BE2C (cell line): Measurements from ENCODE around the gene LRP1.

Experiments
- DNase-seq: peaks from one replicate; pipeline ENCODE4 v3.0.0-alpha.2; 2020
- H3K27me3 ChIP-seq: fragments of 250-450 bp; sonication (Bioruptor Pico); 2 replicates; pipeline ENCODE4 v1.5.1; 2020; ENCODE audit warnings: mild to moderate bottlenecking
- H3K36me3 ChIP-seq: fragments of 250-450 bp; sonication (Bioruptor Pico); 2 replicates; pipeline ENCODE4 v1.5.1; 2020; ENCODE audit warnings: mild to moderate bottlenecking
- H3K4me1 ChIP-seq: fragments of 250-450 bp; sonication (Bioruptor Pico); 2 replicates; pipeline ENCODE4 v1.5.1; 2020
- H3K4me3 ChIP-seq: 2 replicates; pipeline ENCODE4 v1.5.1; 2011; ENCODE audit warnings: low read depth, low read length
- H3K9me3 ChIP-seq: fragments of 250-450 bp; sonication (Bioruptor Pico); 2 replicates; pipeline ENCODE4 v1.5.1; 2020
- TF ChIP-seq, protein P1 (sequence below): IDR thresholded peaks from 2 replicates; pipeline ENCODE4 v1.5.1; 2012; ENCODE audit warnings: mild to moderate bottlenecking, low read depth, low read length

The LRP1 gene

DNA sequence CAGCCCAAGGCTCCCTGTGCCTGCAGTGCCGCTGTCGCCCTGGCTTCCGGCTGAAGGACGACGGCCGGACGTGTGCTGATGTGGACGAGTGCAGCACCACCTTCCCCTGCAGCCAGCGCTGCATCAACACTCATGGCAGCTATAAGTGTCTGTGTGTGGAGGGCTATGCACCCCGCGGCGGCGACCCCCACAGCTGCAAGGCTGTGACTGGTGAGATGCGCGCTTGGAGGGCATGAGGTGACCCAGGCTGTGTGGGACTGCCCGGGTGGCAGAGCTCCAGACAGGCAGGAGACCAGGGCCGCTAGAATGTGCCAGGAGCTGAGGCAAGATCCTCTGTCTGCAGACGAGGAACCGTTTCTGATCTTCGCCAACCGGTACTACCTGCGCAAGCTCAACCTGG, 68.7 kb downstream of the LRP1 start:
- Histone ChIP-seq H3K36me3 (no peaks in the 10 kb centered on the region), H3K9me3 (no peaks in the 10 kb centered on the region), H3K4me3 (no peak overlapping the region), H3K4me1 (no peaks in the 10 kb centered on the region), H3K27me3 (no peaks in the 10 kb centered on the region)
- DNase-seq, result no peak
- TF ChIP-seq, protein P1, sequence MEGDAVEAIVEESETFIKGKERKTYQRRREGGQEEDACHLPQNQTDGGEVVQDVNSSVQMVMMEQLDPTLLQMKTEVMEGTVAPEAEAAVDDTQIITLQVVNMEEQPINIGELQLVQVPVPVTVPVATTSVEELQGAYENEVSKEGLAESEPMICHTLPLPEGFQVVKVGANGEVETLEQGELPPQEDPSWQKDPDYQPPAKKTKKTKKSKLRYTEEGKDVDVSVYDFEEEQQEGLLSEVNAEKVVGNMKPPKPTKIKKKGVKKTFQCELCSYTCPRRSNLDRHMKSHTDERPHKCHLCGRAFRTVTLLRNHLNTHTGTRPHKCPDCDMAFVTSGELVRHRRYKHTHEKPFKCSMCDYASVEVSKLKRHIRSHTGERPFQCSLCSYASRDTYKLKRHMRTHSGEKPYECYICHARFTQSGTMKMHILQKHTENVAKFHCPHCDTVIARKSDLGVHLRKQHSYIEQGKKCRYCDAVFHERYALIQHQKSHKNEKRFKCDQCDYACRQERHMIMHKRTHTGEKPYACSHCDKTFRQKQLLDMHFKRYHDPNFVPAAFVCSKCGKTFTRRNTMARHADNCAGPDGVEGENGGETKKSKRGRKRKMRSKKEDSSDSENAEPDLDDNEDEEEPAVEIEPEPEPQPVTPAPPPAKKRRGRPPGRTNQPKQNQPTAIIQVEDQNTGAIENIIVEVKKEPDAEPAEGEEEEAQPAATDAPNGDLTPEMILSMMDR, result no peak

DNA sequence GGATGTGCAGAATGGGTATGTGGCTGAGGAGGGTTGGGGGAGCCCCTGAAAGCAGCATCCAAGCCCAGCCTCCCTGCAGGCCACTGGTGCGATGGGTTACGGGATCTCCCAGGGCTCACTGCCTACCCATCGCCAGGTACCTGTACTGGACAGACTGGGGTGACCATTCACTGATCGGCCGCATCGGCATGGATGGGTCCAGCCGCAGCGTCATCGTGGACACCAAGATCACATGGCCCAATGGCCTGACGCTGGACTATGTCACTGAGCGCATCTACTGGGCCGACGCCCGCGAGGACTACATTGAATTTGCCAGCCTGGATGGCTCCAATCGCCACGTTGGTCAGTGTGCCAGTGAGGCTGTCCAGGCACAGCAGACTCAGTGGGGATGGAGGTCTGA, 70.0 kb downstream of the LRP1 start:
- H3K4me1 ChIP-seq, result no peaks in the 10 kb centered on the region
- H3K36me3 ChIP-seq, result no peaks in the 10 kb centered on the region
- no peak overlapping the region for H3K4me3 ChIP-seq
- DNase-seq, result no peak
- TF ChIP-seq, protein P1, result no peak
- H3K9me3 ChIP-seq, result no peaks in the 10 kb centered on the region
- no peaks in the 10 kb centered on the region for H3K27me3 ChIP-seq

DNA sequence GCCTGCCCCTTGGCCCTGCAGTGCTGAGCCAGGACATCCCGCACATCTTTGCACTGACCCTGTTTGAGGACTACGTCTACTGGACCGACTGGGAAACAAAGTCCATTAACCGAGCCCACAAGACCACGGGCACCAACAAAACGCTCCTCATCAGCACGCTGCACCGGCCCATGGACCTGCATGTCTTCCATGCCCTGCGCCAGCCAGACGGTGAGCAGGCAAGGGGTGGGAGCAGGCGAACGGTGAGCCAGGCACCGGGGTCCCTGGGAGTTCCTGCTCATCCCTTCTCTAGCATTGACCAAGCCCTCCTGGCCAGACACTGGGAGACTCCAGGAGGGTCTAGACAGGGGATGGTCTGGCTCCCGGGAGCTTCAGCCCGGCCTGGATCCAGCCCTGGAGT, 70.9 kb downstream of the LRP1 start:
- TF ChIP-seq, protein P1, result no peak
- no peak for DNase-seq
- no peak overlapping the region for H3K4me3 ChIP-seq
- no peaks in the 10 kb centered on the region for H3K27me3 ChIP-seq
- H3K9me3 ChIP-seq, result no peaks in the 10 kb centered on the region
- no peaks in the 10 kb centered on the region for H3K36me3 ChIP-seq
- no peaks in the 10 kb centered on the region for H3K4me1 ChIP-seq

DNA sequence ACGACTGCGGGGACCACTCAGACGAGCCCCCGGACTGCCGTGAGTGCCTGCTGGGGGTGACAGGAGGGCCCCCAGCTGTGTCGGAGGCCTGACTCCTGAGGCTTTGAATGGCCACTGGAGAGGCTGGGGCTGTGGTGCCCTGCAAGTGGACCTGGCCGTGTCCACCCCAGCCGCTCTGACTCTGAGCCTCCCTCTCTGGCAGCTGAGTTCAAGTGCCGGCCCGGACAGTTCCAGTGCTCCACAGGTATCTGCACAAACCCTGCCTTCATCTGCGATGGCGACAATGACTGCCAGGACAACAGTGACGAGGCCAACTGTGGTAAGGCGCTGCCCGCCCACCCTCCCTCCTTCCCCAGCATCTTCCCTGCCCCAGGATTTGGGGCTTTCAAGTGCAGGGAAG, 72.2 kb downstream of the LRP1 start:
- no peak for DNase-seq
- H3K36me3 ChIP-seq, result no peaks in the 10 kb centered on the region
- TF ChIP-seq, protein P1, result no peak

DNA sequence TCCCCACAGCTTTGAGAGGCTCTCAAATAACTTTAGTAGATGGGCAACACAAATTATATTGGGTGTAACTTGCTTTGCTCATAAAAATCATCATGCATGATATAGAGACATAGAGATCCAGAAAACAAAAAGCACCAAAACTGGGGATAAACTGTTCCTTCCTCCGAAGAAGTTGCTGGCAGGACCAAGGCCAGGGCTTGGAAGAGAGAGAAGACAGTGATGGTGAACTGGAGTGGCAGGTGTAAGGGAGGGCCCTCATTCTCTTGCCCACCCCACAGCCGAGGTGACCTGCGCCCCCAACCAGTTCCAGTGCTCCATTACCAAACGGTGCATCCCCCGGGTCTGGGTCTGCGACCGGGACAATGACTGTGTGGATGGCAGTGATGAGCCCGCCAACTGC, 72.9 kb downstream of the LRP1 start:
- no peaks in the 10 kb centered on the region for H3K4me1 ChIP-seq
- no peaks in the 10 kb centered on the region for H3K27me3 ChIP-seq
- H3K36me3 ChIP-seq, result no peaks in the 10 kb centered on the region
- H3K9me3 ChIP-seq, result no peaks in the 10 kb centered on the region
- no peak for DNase-seq
- no peak overlapping the region for H3K4me3 ChIP-seq
- TF ChIP-seq, protein P1, result no peak

More for the DNA sequence above, 72.2 kb downstream of the LRP1 start:
- no peaks in the 10 kb centered on the region for H3K4me1 ChIP-seq
- H3K27me3 ChIP-seq, result no peaks in the 10 kb centered on the region
- H3K4me3 ChIP-seq, result no peak overlapping the region
- H3K9me3 ChIP-seq, result no peaks in the 10 kb centered on the region

DNA sequence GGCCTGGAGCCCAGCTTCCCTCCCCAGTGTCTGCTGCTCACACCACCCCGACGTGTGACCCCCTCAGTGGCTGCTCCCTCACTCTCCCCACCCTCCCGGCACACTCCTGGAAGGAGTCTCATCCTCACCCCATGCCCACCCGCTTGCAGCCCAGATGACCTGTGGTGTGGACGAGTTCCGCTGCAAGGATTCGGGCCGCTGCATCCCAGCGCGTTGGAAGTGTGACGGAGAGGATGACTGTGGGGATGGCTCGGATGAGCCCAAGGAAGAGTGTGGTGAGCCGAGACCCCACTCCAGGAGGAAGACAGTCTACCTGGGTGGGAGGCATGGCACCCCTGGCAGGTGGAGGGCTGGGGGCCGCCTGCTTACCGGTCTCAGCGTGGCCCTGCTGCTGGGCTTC, 73.3 kb downstream of the LRP1 start:
- TF ChIP-seq, protein P1, result no peak
- Histone ChIP-seq H3K4me1 (no peaks in the 10 kb centered on the region), H3K4me3 (no peak overlapping the region), H3K9me3 (no peaks in the 10 kb centered on the region), H3K36me3 (no peaks in the 10 kb centered on the region), H3K27me3 (no peaks in the 10 kb centered on the region)
- DNase-seq, result no peak
